HEK293 (cell line): ENCODE results near the gene SNX10.

Experiments
- CTCF ChIA-PET: fragments of 350-600 bp; formaldehyde crosslinking; extraction: SDS; loops from one replicate; lab custom pipeline; 2021; ENCODE audit warnings: antibody characterized with exemption; lab: Yijun Ruan, JAX
- POLR2A ChIA-PET: fragments of 300-600 bp; formaldehyde crosslinking; extraction: SDS; loops from one replicate; lab custom pipeline; 2020; ENCODE audit warnings: antibody characterized with exemption, inconsistent platforms; lab: Yijun Ruan, JAX
- H3K27ac ChIP-seq: fragments of 200-500 bp; sonication (Bioruptor generic); 2 replicates; pipeline ENCODE4 v1.5.1; 2014; ENCODE audit warnings: low read depth, low read length, control low read depth, inconsistent platforms; ENCODE audit errors: extremely low read depth
- H3K36me3 ChIP-seq, 2 experiments: fragments of 200-500 bp in 1 of 2; sonication (Bioruptor generic) in 1 of 2; 1 replicate in 1 of 2; 2 replicates in 1 of 2; pipeline ENCODE4 v1.5.1; 2014 to 2017; ENCODE audit warnings: inconsistent platforms in 2 of 2, low read length in 2 of 2; ENCODE audit not compliant: control insufficient read depth in 2 of 2, insufficient read depth in 1 of 2
- H3K4me1 ChIP-seq: fragments of 200-500 bp; sonication (Bioruptor generic); 2 replicates; pipeline ENCODE4 v1.5.1; 2014; ENCODE audit warnings: mild to moderate bottlenecking, low read length, inconsistent platforms; ENCODE audit not compliant: control insufficient read depth, insufficient read depth
- H3K4me3 ChIP-seq: 2 replicates; pipeline ENCODE4 v1.5.1; 2011; ENCODE audit warnings: low read depth, mild to moderate bottlenecking, control low read depth, low read length, moderate library complexity
- H3K9me3 ChIP-seq: fragments of 200-500 bp; sonication (Bioruptor generic); 2 replicates; pipeline ENCODE4 v1.5.1; 2014; ENCODE audit warnings: low read depth, low read length, inconsistent platforms; ENCODE audit not compliant: control insufficient read depth, insufficient read depth
- BCL11A ChIP-seq: fragments of 450-650 bp; formaldehyde crosslinking; IDR thresholded peaks from 2 replicates; pipeline ENCODE4 v1.5.1; 2016; ENCODE audit warnings: low read depth, missing biosample characterization, missing genetic modification characterization
- BCL11B ChIP-seq: fragments of 450-650 bp; formaldehyde crosslinking; IDR thresholded peaks from 2 replicates; pipeline ENCODE4 v1.5.1; 2016; ENCODE audit warnings: low read depth, missing biosample characterization, missing genetic modification characterization
- HOXC10 ChIP-seq: sonication (generic); formaldehyde crosslinking; IDR thresholded peaks from 2 replicates; pipeline ENCODE4 v1.8.1; 2023; ENCODE audit warnings: mild to moderate bottlenecking, missing genetic modification reagents
- PRDM1 ChIP-seq: fragments of 450-650 bp; formaldehyde crosslinking; IDR thresholded peaks from 2 replicates; pipeline ENCODE4; 2016; ENCODE audit warnings: missing biosample characterization, missing genetic modification characterization
- SCRT2 ChIP-seq: fragments of 450-650 bp; formaldehyde crosslinking; IDR thresholded peaks from 2 replicates; pipeline ENCODE4 v1.5.1; 2016; ENCODE audit warnings: missing biosample characterization, missing genetic modification characterization
- ZFP37 ChIP-seq: fragments of 450-650 bp; formaldehyde crosslinking; IDR thresholded peaks from 2 replicates; pipeline ENCODE4 v1.5.1; 2016; ENCODE audit warnings: missing biosample characterization, missing genetic modification characterization
- ZNF138 ChIP-seq: fragments of 450-650 bp; formaldehyde crosslinking; IDR thresholded peaks from 2 replicates; pipeline ENCODE4 v1.5.1; 2016; ENCODE audit warnings: missing biosample characterization, missing genetic modification characterization, borderline replicate concordance
- ZNF16 ChIP-seq: fragments of 450-650 bp; formaldehyde crosslinking; IDR thresholded peaks from 2 replicates; pipeline ENCODE4 v1.5.1; 2016; ENCODE audit warnings: low read depth, missing biosample characterization, missing genetic modification characterization
- ZNF169 ChIP-seq: fragments of 450-650 bp; formaldehyde crosslinking; IDR thresholded peaks from 2 replicates; pipeline ENCODE4 v1.5.1; 2016; ENCODE audit warnings: missing biosample characterization, missing genetic modification characterization
- ZNF184 ChIP-seq: fragments of 450-650 bp; IDR thresholded peaks from 2 replicates; pipeline ENCODE4 v1.5.1; 2018; ENCODE audit warnings: missing biosample characterization, mild to moderate bottlenecking, missing genetic modification characterization
- ZNF211 ChIP-seq: fragments of 450-650 bp; formaldehyde crosslinking; IDR thresholded peaks from 2 replicates; pipeline ENCODE4 v1.5.1; 2016; ENCODE audit warnings: low read depth, missing biosample characterization, missing genetic modification characterization
- ZNF433 ChIP-seq: fragments of 450-650 bp; formaldehyde crosslinking; IDR thresholded peaks from 2 replicates; pipeline ENCODE4 v1.5.1; 2016; ENCODE audit warnings: missing biosample characterization, missing genetic modification characterization, low read depth
- ZNF510 ChIP-seq: fragments of 450-650 bp; formaldehyde crosslinking; IDR thresholded peaks from 2 replicates; pipeline ENCODE4 v1.5.1; 2018; ENCODE audit warnings: mild to moderate bottlenecking, missing genetic modification characterization, missing biosample characterization; ENCODE audit not compliant: insufficient replicate concordance
- ZNF596 ChIP-seq: fragments of 450-650 bp; IDR thresholded peaks from 2 replicates; pipeline ENCODE4 v1.5.0; 2018; ENCODE audit warnings: missing biosample characterization, mild to moderate bottlenecking, missing genetic modification characterization, moderate library complexity
- ZNF610 ChIP-seq: fragments of 450-650 bp; formaldehyde crosslinking; IDR thresholded peaks from 2 replicates; pipeline ENCODE4 v1.5.1; 2016; ENCODE audit warnings: missing biosample characterization, missing genetic modification characterization, borderline replicate concordance
- ZNF76 ChIP-seq: fragments of 450-650 bp; formaldehyde crosslinking; IDR thresholded peaks from 2 replicates; pipeline ENCODE4; 2016; ENCODE audit warnings: low read depth, missing biosample characterization, missing genetic modification characterization, borderline replicate concordance
- ZNF776 ChIP-seq: fragments of 450-650 bp; formaldehyde crosslinking; IDR thresholded peaks from 2 replicates; pipeline ENCODE4 v1.5.0; 2017; ENCODE audit warnings: missing biosample characterization, missing genetic modification characterization, borderline replicate concordance
- ZNF843 ChIP-seq: fragments of 450-650 bp; formaldehyde crosslinking; IDR thresholded peaks from 2 replicates; pipeline ENCODE4 v1.5.1; 2016; ENCODE audit warnings: missing biosample characterization, missing genetic modification characterization
- ZSCAN23 ChIP-seq: fragments of 450-650 bp; formaldehyde crosslinking; IDR thresholded peaks from 2 replicates; pipeline ENCODE4 v1.5.1; 2016; ENCODE audit warnings: missing biosample characterization, missing genetic modification characterization
- TF ChIP-seq, protein P1 (sequence below): fragments of 450-650 bp; formaldehyde crosslinking; IDR thresholded peaks from 2 replicates; pipeline ENCODE4 v1.5.1; 2017; ENCODE audit warnings: missing biosample characterization, missing genetic modification characterization
- TF ChIP-seq, protein P2 (sequence below): fragments of 450-650 bp; formaldehyde crosslinking; IDR thresholded peaks from 2 replicates; pipeline ENCODE4 v1.5.1; 2016; ENCODE audit warnings: missing biosample characterization, missing genetic modification characterization

Gene SNX10

DNA sequence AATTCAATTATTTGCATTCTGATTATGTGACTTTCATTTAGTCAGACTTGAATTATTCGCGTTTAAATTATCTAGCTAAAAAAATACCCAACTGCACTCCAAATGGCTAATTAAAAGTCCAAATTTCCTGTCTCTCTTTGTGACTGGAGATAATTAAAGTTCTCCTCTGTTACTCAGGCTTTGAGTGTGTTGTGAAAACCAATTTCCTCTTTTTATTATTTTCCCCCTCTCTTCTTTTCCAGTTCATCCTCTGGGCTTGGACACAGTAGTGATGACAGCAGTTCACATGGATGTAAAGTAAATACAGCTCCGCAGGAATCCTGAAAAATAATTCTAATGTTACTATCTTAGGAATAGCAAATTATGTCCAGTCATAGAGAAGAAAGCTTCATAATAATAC lies 80.6 kb downstream of the SNX10 start:
- Histone ChIP-seq H3K4me1 (peaks cover 16% of the 10 kb centered on the region), H3K27ac (no peak overlapping the region), H3K36me3 (peaks cover 0 to 3% of the 10 kb centered on the region in 2 experiments; a peak in 1 of 3 replicates), H3K9me3 (no peaks in the 10 kb centered on the region), H3K4me3 (no peak overlapping the region)
- ChIA-PET CTCF (interaction anchor here (0.6 to 3.0 kb wide), 17 partner anchors 66 to 822 kb away, joined by 3 to 23 read pairs (median 4); no protein-coding TSS in a partner anchor), POLR2A (interaction anchor here (0.7 to 1.3 kb wide), 2 partner anchors 17 to 790 kb away, joined by 3 read pairs; no protein-coding TSS in a partner anchor)
- no peak for TF ChIP-seq ZFP37
- TF ChIP-seq, protein P1, sequence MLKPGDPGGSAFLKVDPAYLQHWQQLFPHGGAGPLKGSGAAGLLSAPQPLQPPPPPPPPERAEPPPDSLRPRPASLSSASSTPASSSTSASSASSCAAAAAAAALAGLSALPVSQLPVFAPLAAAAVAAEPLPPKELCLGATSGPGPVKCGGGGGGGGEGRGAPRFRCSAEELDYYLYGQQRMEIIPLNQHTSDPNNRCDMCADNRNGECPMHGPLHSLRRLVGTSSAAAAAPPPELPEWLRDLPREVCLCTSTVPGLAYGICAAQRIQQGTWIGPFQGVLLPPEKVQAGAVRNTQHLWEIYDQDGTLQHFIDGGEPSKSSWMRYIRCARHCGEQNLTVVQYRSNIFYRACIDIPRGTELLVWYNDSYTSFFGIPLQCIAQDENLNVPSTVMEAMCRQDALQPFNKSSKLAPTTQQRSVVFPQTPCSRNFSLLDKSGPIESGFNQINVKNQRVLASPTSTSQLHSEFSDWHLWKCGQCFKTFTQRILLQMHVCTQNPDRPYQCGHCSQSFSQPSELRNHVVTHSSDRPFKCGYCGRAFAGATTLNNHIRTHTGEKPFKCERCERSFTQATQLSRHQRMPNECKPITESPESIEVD (tag by site-specific recombination) = peak; percentile 61
- TF ChIP-seq, all 188 proteins: peak for 1

DNA sequence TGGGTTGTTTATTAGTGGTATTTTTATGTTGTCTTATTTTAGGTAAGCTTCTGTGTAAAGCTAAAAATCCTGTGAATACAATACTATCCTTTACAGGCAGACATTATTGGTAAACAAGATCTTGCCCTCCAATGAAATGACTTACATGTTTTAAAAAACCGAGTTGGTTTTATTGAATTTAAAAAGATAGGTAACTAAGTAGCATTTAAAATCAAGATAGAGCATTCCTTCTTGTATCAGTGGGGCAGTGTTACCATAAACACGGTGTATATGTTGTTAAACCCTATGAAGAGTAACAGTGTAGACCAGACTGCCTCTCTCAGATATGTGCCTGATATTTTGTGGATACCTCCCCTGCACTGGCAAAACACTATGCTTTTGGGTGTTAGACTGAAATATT lies 81.0 kb downstream of the SNX10 start:
- no peaks in the 10 kb centered on the region for H3K9me3 ChIP-seq

DNA sequence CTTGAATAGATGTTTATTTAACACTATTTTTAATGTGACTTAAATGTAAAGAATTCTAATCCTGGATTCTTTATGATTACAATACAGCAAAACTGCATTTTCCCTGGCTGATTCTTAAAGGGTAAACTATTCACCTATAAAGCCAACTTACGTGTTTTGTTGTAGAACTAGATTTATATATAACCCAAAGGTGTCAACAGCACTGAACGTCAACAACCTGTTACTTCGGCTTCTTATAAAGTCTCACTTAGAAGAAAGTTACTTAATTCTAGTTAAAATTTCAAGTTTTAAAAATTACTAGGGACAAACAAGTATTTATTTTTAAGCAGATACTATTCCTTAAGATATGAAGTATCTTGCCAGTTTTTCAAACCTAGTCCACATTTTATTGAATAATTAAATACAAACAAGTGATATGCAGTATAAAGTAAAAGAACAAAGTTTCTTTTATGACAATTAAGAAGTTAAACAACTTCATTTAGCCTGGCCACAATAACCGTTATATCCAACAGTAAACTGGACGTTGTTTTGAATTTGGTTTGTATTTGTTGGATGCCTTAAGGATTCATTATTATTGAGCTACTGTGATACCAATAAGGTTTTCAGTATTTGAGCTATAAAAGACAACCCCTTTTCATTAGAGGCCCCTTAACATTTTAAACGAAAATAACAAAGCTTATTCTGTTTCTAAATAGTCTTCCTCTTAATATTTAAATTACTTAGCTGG lies 83.1 kb downstream of the SNX10 start:
- Histone ChIP-seq H3K9me3 (no peaks in the 10 kb centered on the region), H3K27ac (no peak overlapping the region), H3K36me3 (no peaks in the 10 kb centered on the region), H3K4me1 (peaks cover 31% of the 10 kb centered on the region), H3K4me3 (no peak overlapping the region)
- ChIA-PET POLR2A (interaction anchor here (1.3 kb wide), 1 partner anchor 293 kb away, joined by 4 read pairs; no protein-coding TSS in a partner anchor), CTCF (interaction anchor here (0.6 to 3.1 kb wide), 14 partner anchors 10 to 786 kb away, joined by 3 to 31 read pairs (median 4); partner anchors contain the start of genes HOXA5 and SNX10)
- TF ChIP-seq PRDM1 (tag by site-specific recombination) (no peak), ZNF16 (tag by site-specific recombination) (no peak), SCRT2 (tag by site-specific recombination) (peak; percentile 59; the same call in 1 of the 2 replicates), ZNF510 (tag by site-specific recombination) (no peak), ZNF433 (tag by site-specific recombination) (no peak)

More for the DNA sequence above, 81.0 kb downstream of the SNX10 start:
- no peaks in the 10 kb centered on the region for H3K36me3 ChIP-seq
- H3K4me1 ChIP-seq = peaks cover 19% of the 10 kb centered on the region
- no peak overlapping the region for H3K27ac ChIP-seq
- CTCF ChIA-PET = interaction anchor here (0.6 to 3.0 kb wide), 16 partner anchors 66 to 822 kb away, joined by 3 to 23 read pairs (median 4); no protein-coding TSS in a partner anchor
- POLR2A ChIA-PET = interaction anchor here (0.7 to 1.3 kb wide), 2 partner anchors 17 to 790 kb away, joined by 3 read pairs; no protein-coding TSS in a partner anchor
- no peak for TF ChIP-seq ZNF138 (tag by site-specific recombination)
- no peak for TF ChIP-seq ZNF169 (tag by site-specific recombination)
- no peak for TF ChIP-seq ZNF76 (tag by site-specific recombination)
- TF ChIP-seq ZNF184 (tag by site-specific recombination) = no peak
- TF ChIP-seq ZNF211 = no peak
- no peak overlapping the region for H3K4me3 ChIP-seq

DNA sequence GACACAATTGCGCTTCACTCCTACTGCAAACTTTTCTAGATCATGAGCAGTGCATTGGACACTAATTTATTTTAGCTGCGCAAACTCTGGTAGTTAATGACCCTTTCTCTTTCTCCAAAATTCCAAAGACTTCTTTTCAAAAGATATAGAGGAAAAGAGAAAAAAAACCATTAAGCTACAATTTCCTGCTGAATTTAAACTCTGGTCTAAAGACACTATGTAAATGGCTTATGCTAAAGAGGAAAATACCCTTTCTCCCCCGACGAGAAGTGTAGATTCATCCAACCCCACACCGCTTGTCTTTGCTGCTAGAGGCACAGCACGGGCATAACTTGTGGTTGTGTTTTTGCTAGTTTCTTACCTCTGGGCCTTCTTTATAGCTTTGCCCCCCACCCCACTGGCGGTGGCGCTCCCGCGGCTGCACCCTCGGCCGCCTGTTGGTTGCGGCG lies 84.1 kb downstream of the SNX10 start:
- peak overlapping the region; percentile 99 for H3K27ac ChIP-seq
- no peaks in the 10 kb centered on the region for H3K9me3 ChIP-seq
- peaks cover 31% of the 10 kb centered on the region for H3K4me1 ChIP-seq
- peak overlapping the region; percentile 66 for H3K4me3 ChIP-seq
- CTCF ChIA-PET = interaction anchor here (0.6 to 3.1 kb wide), 10 partner anchors 11 to 768 kb away, joined by 3 to 31 read pairs (median 4); partner anchors contain the start of genes HOXA5 and SNX10
- POLR2A ChIA-PET = interaction anchor here (0.7 kb wide), 1 partner anchor 775 kb away, joined by 3 read pairs; no protein-coding TSS in a partner anchor
- H3K36me3 ChIP-seq = no peaks in the 10 kb centered on the region
- no peak for TF ChIP-seq HOXC10
- TF ChIP-seq, protein P2, sequence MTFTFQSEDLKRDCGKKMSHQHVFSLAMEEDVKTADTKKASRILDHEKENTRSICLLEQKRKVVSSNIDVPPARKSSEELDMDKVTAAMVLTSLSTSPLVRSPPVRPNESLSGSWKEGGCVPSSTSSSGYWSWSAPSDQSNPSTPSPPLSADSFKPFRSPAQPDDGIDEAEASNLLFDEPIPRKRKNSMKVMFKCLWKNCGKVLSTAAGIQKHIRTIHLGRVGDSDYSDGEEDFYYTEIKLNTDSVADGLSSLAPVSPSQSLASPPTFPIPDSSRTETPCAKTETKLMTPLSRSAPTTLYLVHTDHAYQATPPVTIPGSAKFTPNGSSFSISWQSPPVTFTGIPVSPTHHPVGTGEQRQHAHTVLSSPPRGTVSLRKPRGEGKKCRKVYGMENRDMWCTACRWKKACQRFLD (tag by site-specific recombination) = no peak
- no peak for TF ChIP-seq ZNF776
- TF ChIP-seq ZNF596 = no peak
- TF ChIP-seq ZSCAN23 (tag by site-specific recombination) = no peak
- TF ChIP-seq BCL11B (tag by site-specific recombination) = no peak
- TF ChIP-seq BCL11A (tag by site-specific recombination) = no peak
- TF ChIP-seq ZNF610 (tag by site-specific recombination) = no peak
- TF ChIP-seq ZNF843 (tag by site-specific recombination) = no peak
